HEK293 (cell line): ENCODE data around the gene OR2B6.

ENCODE experiments used
- CTCF ChIA-PET: fragments of 350-600 bp; formaldehyde crosslinking; extraction: SDS; loops from one replicate; lab custom pipeline; 2021; ENCODE audit warnings: antibody characterized with exemption; lab: Yijun Ruan, JAX
- POLR2A ChIA-PET: fragments of 300-600 bp; formaldehyde crosslinking; extraction: SDS; loops from one replicate; lab custom pipeline; 2020; ENCODE audit warnings: antibody characterized with exemption, inconsistent platforms; lab: Yijun Ruan, JAX
- H3K27ac ChIP-seq: fragments of 200-500 bp; sonication (Bioruptor generic); 2 replicates; pipeline ENCODE4 v1.5.1; 2014; ENCODE audit warnings: low read depth, low read length, control low read depth, inconsistent platforms; ENCODE audit errors: extremely low read depth
- H3K36me3 ChIP-seq, 2 experiments: fragments of 200-500 bp in 1 of 2; sonication (Bioruptor generic) in 1 of 2; 1 replicate in 1 of 2; 2 replicates in 1 of 2; pipeline ENCODE4 v1.5.1; 2014 to 2017; ENCODE audit warnings: inconsistent platforms in 2 of 2, low read length in 2 of 2; ENCODE audit not compliant: control insufficient read depth in 2 of 2, insufficient read depth in 1 of 2
- H3K4me1 ChIP-seq: fragments of 200-500 bp; sonication (Bioruptor generic); 2 replicates; pipeline ENCODE4 v1.5.1; 2014; ENCODE audit warnings: mild to moderate bottlenecking, low read length, inconsistent platforms; ENCODE audit not compliant: control insufficient read depth, insufficient read depth
- H3K4me3 ChIP-seq: 2 replicates; pipeline ENCODE4 v1.5.1; 2011; ENCODE audit warnings: low read depth, mild to moderate bottlenecking, control low read depth, low read length, moderate library complexity
- H3K9me3 ChIP-seq: fragments of 200-500 bp; sonication (Bioruptor generic); 2 replicates; pipeline ENCODE4 v1.5.1; 2014; ENCODE audit warnings: low read depth, low read length, inconsistent platforms; ENCODE audit not compliant: control insufficient read depth, insufficient read depth
- EGR2 ChIP-seq: fragments of 450-650 bp; formaldehyde crosslinking; IDR thresholded peaks from 2 replicates; pipeline ENCODE4 v1.5.1; 2016; ENCODE audit warnings: low read depth, missing biosample characterization, missing genetic modification characterization
- ELK4 ChIP-seq: IDR thresholded peaks from 2 replicates; pipeline ENCODE4 v1.6.1; 2011; ENCODE audit warnings: mild to moderate bottlenecking, low read depth, low read length, borderline replicate concordance
- IKZF3 ChIP-seq: fragments of 450-650 bp; IDR thresholded peaks from 2 replicates; pipeline ENCODE4 v1.5.0; 2018; ENCODE audit warnings: missing biosample characterization, mild to moderate bottlenecking, missing genetic modification characterization, moderate library complexity
- PRDM4 ChIP-seq: fragments of 450-650 bp; formaldehyde crosslinking; IDR thresholded peaks from 2 replicates; pipeline ENCODE4 v1.5.1; 2017; ENCODE audit warnings: missing biosample characterization, missing genetic modification characterization
- SETDB1 ChIP-seq: IDR thresholded peaks from one replicate; pipeline ENCODE4 v1.6.1; 2017; ENCODE audit warnings: mild to moderate bottlenecking, low read length, moderate library complexity, mixed read lengths; ENCODE audit not compliant: insufficient read length
- ZBTB21 ChIP-seq: fragments of 450-650 bp; formaldehyde crosslinking; IDR thresholded peaks from 2 replicates; pipeline ENCODE4 v1.5.1; 2017; ENCODE audit warnings: missing biosample characterization, missing genetic modification characterization
- ZBTB48 ChIP-seq: fragments of 450-650 bp; formaldehyde crosslinking; IDR thresholded peaks from 2 replicates; pipeline ENCODE4 v1.5.1; 2016; ENCODE audit warnings: missing biosample characterization, missing genetic modification characterization
- ZNF10 ChIP-seq: fragments of 450-650 bp; formaldehyde crosslinking; IDR thresholded peaks from 2 replicates; pipeline ENCODE4 v1.5.1; 2017; ENCODE audit warnings: missing biosample characterization, missing genetic modification characterization
- ZNF18 ChIP-seq: fragments of 450-650 bp; formaldehyde crosslinking; IDR thresholded peaks from 2 replicates; pipeline ENCODE4 v1.5.1; 2016; ENCODE audit warnings: missing biosample characterization, missing genetic modification characterization
- ZNF19 ChIP-seq: fragments of 450-650 bp; formaldehyde crosslinking; IDR thresholded peaks from 2 replicates; pipeline ENCODE4; 2016; ENCODE audit warnings: missing biosample characterization, missing genetic modification characterization, low read depth
- ZNF221 ChIP-seq: fragments of 450-650 bp; formaldehyde crosslinking; IDR thresholded peaks from 2 replicates; pipeline ENCODE4 v1.5.1; 2017; ENCODE audit warnings: missing biosample characterization, missing genetic modification characterization, borderline replicate concordance
- ZNF248 ChIP-seq: fragments of 450-650 bp; formaldehyde crosslinking; IDR thresholded peaks from 2 replicates; pipeline ENCODE4 v1.5.1; 2017; ENCODE audit warnings: missing biosample characterization, missing genetic modification characterization
- ZNF266 ChIP-seq: fragments of 450-650 bp; formaldehyde crosslinking; IDR thresholded peaks from 2 replicates; pipeline ENCODE4 v1.5.1; 2016; ENCODE audit warnings: missing biosample characterization, missing genetic modification characterization, low read depth
- ZNF280C ChIP-seq: fragments of 450-650 bp; formaldehyde crosslinking; IDR thresholded peaks from 2 replicates; pipeline ENCODE4 v1.5.1; 2016; ENCODE audit warnings: missing biosample characterization, missing genetic modification characterization
- ZNF324 ChIP-seq: fragments of 450-650 bp; formaldehyde crosslinking; IDR thresholded peaks from 2 replicates; pipeline ENCODE4 v1.5.1; 2016; ENCODE audit warnings: missing biosample characterization, missing genetic modification characterization
- ZNF449 ChIP-seq: fragments of 450-650 bp; formaldehyde crosslinking; IDR thresholded peaks from 2 replicates; pipeline ENCODE4 v1.5.1; 2017; ENCODE audit warnings: missing biosample characterization, mild to moderate bottlenecking, missing genetic modification characterization, moderate library complexity
- ZNF473 ChIP-seq: fragments of 450-650 bp; formaldehyde crosslinking; IDR thresholded peaks from 2 replicates; pipeline ENCODE4 v1.5.1; 2017; ENCODE audit warnings: missing biosample characterization, missing genetic modification characterization
- ZNF600 ChIP-seq: fragments of 450-650 bp; formaldehyde crosslinking; IDR thresholded peaks from 2 replicates; pipeline ENCODE4 v1.5.1; 2016; ENCODE audit warnings: missing biosample characterization, missing genetic modification characterization
- ZNF610 ChIP-seq: fragments of 450-650 bp; formaldehyde crosslinking; IDR thresholded peaks from 2 replicates; pipeline ENCODE4 v1.5.1; 2016; ENCODE audit warnings: missing biosample characterization, missing genetic modification characterization, borderline replicate concordance
- ZNF621 ChIP-seq: fragments of 450-650 bp; formaldehyde crosslinking; IDR thresholded peaks from 2 replicates; pipeline ENCODE4 v1.5.1; 2017; ENCODE audit warnings: missing biosample characterization, missing genetic modification characterization
- ZNF843 ChIP-seq: fragments of 450-650 bp; formaldehyde crosslinking; IDR thresholded peaks from 2 replicates; pipeline ENCODE4 v1.5.1; 2016; ENCODE audit warnings: missing biosample characterization, missing genetic modification characterization
- ZXDB ChIP-seq: fragments of 450-650 bp; formaldehyde crosslinking; IDR thresholded peaks from 2 replicates; pipeline ENCODE4 v1.5.1; 2016; ENCODE audit warnings: missing biosample characterization, missing genetic modification characterization

OR2B6 gene

GRCh38 chr6:28001751-28002150 lies 44.7 kb downstream of the OR2B6 start:
- Histone ChIP-seq H3K27ac (no peak overlapping the region), H3K9me3 (no peaks in the 10 kb centered on the region), H3K4me3 (no peak overlapping the region), H3K36me3 (no peaks in the 10 kb centered on the region), H3K4me1 (no peaks in the 10 kb centered on the region)
- TF ChIP-seq PRDM4 (tag by site-specific recombination) (no peak), EGR2 (no peak)
- POLR2A ChIA-PET = no interaction called here
- CTCF ChIA-PET = interaction anchor here (1.2 kb wide), 1 partner anchor 17 kb away, joined by 3 read pairs; no protein-coding TSS in a partner anchor

GRCh38 chr6:28002161-28002560 lies 45.1 kb downstream of the OR2B6 start:
- Histone ChIP-seq H3K27ac (no peak overlapping the region), H3K4me3 (no peak overlapping the region), H3K4me1 (no peaks in the 10 kb centered on the region), H3K36me3 (no peaks in the 10 kb centered on the region), H3K9me3 (no peaks in the 10 kb centered on the region)
- ChIA-PET CTCF (interaction anchor here (1.2 kb wide), 1 partner anchor 17 kb away, joined by 3 read pairs; no protein-coding TSS in a partner anchor), POLR2A (no interaction called here)
- TF ChIP-seq ZXDB (tag by site-specific recombination) = no peak
- TF ChIP-seq ZNF221 (tag by site-specific recombination) = no peak
- TF ChIP-seq ZNF324 (tag by site-specific recombination) = no peak
- TF ChIP-seq ZNF10 (tag by site-specific recombination) = no peak
- TF ChIP-seq IKZF3 (tag by site-specific recombination) = no peak
- TF ChIP-seq ZNF266 (tag by site-specific recombination) = no peak
- no peak for TF ChIP-seq ZNF248
- TF ChIP-seq ZNF449 (tag by site-specific recombination) = no peak
- TF ChIP-seq ZNF18 (tag by site-specific recombination) = no peak
- TF ChIP-seq ZNF843 = no peak
- TF ChIP-seq ZNF473 (tag by site-specific recombination) = no peak
- TF ChIP-seq ZNF600 (tag by site-specific recombination) = no peak
- no peak for TF ChIP-seq ZBTB21
- TF ChIP-seq ZNF610 (tag by site-specific recombination) = no peak
- TF ChIP-seq ZNF19 = no peak
- no peak for TF ChIP-seq ELK4
- TF ChIP-seq ZNF280C (tag by site-specific recombination) = no peak
- TF ChIP-seq ZBTB48 = no peak
- no peak for TF ChIP-seq SETDB1
- no peak for TF ChIP-seq ZNF621 (tag by site-specific recombination)
